ENCODE results near the gene IGF1R.

The IGF1R gene

DNA sequence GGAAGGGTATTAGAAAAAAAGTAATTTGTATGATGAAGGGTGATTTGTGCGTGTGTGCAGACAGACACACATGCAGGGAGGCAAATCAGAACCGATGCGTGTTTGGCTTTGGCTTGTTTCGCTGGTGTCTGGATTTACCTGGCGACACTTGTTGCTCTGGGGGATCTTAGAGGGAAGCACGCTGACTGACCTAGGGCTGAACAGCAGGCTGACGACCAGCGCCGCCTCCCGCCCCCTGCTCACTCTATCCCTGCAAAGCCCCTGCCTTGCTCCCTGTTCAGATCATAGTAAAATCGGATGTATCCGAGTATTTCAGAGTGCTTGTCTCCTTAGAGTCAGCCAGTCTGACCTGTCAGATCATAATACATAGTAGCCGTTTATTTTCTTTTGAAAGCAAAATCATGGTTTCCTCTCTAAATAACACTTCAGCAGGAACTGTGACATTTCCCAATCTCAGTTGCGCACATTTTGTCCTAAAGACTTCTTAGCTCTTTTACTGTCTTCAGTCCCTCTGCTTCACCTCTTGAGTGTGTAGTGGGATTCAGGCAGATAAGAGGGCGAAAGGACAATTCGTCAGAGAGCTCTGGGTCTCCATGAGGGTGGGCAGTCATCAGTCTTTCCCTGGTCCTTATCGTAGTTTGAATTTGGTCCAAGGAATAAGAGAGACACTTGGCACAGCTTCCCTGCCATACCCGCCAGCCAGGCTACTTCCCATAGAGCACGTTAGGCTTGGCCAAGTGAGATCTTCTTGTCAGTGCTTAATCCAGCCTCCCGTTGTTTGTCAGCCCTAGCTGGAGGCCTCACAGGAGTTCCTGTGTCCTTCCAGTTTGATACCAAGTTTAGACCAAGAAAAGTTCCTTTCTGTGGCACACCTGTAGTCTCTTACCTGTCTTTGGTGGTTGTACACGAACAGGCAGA is 261.9 kb downstream of the IGF1R start:
- DNase-seq (ENCODE audit: low read depth), result no peak

DNA sequence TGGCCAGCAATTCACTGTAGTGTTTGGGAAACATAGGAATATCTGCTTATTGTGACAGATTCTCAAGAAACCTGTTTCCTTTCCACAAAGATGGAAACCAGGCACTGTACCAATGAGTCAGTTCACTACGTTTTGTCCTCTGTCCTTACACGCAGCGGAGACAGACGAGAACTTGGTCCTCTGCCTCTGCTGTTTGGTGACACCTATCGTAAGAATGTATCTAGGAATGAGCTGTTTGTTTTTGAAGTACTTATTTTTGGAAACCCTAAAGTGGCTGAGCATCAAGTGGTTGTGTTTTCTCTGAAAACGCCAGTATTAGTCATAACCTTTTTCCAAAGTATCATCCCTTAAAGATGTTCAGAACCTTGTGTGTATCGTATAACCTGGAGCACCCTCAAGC is 266.3 kb downstream of the IGF1R start:
- no peak for DNase-seq (ENCODE audit: low read depth)

DNA sequence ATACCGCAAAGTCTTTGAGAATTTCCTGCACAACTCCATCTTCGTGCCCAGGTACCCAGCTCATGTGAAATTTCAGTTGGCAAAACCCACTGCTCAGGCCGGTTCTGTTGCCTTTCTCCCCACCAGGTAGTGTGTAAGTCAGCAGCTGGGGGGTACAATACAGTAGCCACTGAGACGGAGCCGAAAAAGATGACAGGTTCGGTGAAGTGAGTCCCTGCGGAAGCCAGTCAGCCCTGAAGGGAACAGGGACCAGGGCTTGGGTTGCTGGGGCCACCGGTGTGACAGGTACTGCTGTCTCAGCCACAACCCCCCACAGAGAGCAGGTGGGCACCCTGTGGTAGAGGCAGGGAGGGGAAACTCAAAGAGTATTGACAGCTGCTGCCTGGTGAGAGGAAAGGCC is 268.5 kb downstream of the IGF1R start:
- no peak for DNase-seq (ENCODE audit: low read depth)

DNA sequence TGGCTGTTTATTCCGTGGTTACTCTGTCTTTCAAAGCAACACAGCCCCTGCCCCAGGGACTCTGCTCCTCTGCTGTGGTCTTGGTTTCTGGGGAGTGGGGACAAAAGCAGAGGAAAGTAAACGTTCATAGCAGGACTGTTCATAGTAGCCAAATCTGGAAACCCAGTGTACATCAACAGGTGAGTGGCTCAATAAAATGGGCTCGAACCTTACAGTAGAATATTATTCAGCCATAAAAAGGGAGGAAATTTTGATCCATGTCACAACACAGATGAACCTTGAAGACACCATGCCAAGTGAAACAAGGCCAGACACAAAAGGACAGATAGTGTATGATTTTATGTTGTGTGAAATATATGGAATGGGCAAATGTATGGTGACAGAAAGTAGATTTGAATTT is 269.1 kb downstream of the IGF1R start:
- no peak for DNase-seq (ENCODE audit: low read depth)

DNA sequence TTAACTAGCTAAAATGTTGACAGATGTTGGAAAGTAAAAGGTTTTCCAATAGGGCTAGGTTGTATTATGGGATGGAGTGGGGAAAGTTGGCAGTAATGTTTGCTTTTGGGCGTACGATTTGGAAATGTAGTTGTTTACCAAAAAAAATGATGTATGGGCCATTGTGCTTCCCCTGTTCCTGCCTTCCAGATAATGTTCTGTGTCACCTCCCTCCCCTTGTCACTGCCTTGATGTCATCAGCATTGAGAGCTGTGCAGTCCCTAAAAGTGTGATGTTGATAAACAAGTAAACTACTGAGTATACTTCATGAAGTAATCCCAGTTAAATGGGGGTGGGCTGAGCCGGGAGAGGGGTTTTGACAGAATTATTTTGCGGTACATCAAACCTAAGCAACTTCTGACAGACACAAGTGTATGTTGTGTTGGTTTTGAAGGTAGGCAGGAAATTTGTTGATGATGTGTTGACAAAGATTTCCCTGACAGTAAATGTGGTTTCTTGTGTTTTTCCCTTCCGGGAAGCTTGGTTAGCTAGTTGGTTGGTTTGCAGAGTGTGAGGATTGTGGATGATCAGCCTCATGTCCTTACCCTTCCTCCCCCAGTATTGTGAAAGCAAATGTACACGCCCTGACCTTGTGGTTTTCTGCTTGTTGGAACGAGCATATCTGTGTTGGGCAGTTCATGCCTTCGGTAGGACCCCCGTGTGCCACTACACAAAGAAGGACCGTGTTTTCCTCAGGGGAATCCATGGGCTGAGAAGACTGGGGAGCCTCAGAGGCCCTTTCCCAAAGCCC is 271.9 kb downstream of the IGF1R start:
- DNase-seq (ENCODE audit: low read depth), result no peak

DNA sequence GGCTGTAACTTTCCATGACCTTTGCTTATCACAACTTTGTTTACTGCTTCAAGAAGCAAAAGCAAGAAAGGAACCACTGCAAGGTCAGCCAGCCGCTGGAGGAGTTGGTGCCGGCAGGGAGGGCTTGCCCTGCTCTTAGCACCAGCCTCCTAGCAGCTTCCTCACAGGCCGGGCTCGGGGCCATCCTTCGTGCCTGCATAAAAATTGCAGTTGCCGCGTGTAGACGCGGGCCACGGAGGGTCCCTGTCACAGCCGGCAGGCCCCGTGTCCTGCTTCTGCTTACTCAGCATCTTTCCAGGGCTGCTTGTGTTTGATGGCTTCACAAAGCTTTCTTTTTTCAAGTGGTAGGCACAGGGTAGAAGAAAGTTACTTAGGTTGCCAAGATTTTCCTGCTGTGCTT is 274.8 kb downstream of the IGF1R start:
- DNase-seq (ENCODE audit: low read depth), result no peak

DNA sequence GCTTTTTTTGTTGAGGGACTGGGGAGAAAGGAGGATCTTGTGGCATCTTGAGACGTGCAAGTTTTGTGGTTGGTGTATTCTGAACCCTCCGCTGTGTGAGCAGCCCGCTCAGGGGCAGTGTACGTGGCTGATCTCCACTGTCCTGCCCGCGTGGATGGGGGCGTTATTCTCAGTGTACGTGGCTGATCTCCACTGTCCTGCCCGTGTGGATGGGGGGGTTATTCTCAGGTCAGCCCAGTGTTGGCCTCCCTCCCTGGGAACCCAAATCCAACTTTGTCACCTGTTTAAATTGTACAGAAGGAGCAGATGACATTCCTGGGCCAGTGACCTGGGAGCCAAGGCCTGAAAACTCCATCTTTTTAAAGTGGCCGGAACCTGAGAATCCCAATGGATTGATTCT is 275.2 kb downstream of the IGF1R start:
- no peak for DNase-seq (ENCODE audit: low read depth)

DNA sequence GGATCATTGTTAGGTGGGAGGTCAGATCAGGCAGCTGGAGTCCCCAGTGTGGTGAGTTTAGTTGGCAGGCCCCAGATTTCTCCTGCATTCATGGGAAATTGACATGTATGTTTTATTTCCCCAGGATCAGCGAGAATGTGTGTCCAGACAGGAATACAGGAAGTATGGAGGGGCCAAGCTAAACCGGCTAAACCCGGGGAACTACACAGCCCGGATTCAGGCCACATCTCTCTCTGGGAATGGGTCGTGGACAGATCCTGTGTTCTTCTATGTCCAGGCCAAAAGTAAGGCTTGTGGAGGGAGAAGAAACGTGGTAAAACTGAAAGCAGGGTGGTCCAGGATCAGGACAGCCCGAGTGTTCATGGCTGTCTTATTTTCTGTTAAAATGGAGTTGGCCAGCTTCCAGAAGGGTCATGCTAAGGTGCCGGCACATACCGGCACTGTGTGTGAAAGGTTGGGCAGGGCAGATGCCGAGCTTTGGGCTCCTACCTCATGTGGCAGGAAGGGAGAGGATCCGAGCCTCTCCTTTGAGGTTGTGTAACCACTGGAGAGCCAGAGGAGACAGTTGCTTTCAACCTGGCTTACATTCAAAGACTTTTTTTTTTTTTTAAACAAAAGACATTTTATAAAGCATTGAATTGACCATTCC is 276.2 kb downstream of the IGF1R start:
- DNase-seq (ENCODE audit: low read depth), result no peak

DNA sequence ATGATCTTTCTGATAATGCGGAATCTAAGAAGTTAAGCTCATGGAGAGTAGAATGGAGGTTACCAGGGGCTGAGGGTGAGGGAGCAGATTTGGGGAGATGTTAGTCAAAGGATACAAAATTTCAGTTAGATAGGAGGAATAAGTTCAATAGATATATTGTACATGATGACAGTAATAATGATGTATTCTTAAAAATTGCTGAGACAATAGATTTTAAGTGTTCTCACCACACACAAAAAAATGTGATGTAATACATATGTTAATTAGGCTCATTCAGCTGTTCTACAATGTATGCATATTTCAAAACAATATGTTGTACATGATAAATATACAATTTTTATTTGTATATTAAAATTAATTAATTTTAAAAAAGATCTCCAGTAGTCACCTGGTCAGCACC is 277.9 kb downstream of the IGF1R start:
- no peak for DNase-seq (ENCODE audit: low read depth)

DNA sequence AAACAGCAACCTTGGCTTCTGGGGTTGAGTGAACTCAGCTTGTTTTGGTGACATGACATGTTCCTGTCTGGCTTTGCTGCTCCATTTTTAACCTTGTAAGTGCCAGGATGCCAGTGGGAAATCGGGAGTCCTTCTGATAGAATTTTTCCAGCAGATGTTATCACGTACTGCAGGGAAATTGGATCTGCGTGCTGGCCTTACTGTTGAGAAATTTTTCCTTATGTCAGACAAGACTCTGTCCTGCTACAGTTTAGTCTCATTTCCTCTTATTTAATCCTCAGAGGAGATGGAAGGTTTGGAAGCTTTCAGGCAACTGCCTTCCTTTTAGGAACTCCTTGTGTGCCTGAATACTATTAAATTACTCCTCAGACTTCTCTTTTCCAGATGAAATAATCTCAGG is 278.7 kb downstream of the IGF1R start:
- DNase-seq (ENCODE audit: low read depth), result no peak

DNA sequence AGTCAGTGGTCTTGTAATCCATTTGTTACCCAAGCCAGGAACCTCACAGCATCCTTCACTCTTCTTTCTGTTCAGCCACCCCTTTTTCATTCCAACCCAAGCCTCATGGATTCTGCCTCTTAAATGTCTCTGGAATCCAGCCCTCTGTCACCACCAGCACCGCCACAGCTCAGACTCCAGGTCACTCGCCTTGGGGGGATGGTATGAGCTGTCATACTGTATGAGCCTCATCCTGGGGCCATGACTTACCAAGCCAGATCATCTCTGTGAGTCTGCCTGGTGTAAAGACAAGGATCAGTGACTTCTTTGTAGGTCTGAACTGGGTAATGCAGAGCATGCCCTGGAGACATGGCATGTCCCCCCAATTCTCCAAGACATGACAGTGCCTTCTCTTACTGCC is 279.7 kb downstream of the IGF1R start:
- no peak for DNase-seq (ENCODE audit: low read depth)

DNA sequence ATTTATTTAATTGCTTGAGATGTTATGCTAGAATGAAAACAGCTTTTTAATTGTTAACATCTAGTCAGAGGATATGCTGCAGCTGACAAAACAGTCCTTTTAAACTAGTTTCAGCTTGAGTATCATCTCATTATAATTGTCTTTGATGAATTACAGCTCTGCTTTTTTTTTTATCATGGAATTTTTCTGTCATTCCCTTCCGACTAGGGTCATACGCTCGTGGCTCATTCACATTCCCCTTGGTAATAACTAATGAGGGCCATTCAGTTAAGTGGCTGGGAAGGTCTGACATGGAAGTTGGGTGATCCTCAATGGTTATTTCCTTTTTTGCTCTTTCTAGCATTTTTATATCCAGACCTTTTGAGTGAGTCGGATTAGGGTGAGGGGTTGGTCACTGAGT is 282.2 kb downstream of the IGF1R start:
- no peak for DNase-seq (ENCODE audit: low read depth)

DNA sequence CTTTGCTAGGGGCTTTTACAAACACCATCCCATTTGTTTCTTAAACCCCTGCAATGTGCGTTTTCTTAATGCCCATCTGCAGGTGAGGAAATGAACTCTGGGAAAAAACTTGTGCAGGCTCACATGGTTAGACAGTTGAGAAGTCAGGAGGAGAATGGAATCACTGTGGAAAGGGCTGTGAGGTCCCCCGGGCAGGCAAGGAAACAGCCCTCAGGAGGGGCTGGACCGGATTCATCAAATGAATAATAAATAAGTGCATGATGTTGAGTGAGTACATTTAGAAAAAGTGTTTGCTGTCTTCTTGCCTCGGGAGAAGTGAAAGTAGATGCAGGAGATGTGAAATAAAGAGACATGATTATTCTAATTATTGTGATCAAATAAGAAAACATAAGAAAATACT is 282.7 kb downstream of the IGF1R start:
- DNase-seq (ENCODE audit: low read depth), result no peak

DNA sequence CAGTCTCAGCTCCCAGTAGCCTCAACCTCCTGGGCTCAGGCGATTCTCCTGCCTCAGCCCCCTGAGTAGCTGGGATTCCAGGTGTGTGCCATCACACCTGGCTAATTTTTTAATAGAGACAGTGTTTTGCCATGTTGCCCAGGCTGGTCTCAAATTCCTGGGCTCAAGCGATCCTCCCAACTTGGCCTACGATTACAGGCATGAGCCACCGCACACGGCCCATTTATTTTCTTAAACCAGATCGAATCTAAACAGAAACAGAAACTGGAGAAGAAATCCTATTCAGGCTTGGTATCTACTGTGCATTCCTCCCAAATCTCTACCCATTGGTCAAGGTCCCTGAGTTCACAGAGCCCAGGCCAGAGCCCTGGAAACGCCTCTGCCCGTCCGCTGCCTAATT is 285.1 kb downstream of the IGF1R start:
- no peak for DNase-seq (ENCODE audit: low read depth)

DNA sequence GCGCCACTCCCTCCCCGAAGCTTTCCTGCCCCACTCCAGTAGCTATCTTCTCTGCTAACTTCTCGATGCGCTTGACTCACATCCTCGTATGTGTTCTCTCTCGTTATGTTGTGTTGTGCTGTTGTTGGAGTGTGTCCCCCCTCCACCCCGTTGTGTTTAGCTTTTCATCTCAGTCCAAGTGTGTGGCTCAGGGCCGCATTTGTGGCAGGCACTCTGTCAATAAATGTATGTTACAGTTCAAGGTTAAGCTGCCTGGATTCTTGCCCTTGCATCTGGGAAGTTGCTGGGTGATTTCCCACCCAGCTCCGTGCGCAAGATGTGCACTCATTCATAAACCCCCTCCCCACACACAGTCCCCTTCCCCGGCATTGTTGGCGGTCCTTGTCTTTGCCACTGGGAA is 287.4 kb downstream of the IGF1R start:
- no peak for DNase-seq (ENCODE audit: low read depth)

DNA sequence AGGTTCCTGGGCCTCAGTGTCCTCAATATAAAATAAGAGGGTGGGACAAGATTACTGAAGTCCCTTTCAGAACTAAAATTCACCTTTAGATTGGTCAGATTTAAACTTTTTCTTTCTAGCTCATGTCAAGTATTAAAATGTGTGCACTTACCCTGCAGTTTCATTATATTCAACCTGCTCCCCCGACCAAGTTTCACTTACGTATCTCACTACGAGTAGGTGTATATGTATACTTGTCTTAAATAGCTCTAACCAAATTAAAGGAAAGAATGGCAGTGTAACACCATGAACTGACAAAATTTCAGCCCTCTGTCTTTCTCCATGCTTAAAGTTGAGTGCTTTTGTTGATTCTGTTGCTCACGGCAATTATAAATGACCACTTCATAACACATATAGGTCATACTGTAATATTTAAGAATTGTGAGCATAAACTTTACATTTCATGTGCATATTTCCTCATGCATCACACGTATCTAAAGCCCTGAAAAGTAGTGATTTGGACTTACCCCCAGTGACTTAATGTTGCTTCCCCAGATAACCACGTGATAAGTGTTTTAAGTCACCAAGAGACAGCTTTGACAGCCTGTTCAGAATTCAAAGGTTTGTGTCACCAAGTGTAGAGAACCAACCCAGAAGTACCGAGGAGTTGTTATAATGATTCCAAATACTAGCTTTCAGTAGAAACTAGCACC is 289.2 kb downstream of the IGF1R start:
- DNase-seq (ENCODE audit: low read depth), result no peak

DNA sequence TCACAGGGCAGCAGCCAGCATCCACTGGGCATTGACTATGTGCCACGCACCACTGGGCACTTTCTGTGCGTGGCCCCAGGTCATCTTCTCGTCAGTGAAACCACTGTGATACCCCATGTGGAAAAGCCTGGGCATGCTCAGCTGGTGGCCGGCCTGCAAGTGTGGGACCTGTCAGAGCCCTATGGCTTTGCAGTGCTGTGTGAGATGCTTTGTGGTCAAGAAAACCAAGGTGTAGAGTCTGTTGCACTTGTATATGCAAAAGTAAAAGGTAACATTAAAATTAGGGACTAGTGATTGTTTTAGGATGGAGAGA is 289.7 kb downstream of the IGF1R start:
- DNase-seq (ENCODE audit: low read depth), result no peak

DNA sequence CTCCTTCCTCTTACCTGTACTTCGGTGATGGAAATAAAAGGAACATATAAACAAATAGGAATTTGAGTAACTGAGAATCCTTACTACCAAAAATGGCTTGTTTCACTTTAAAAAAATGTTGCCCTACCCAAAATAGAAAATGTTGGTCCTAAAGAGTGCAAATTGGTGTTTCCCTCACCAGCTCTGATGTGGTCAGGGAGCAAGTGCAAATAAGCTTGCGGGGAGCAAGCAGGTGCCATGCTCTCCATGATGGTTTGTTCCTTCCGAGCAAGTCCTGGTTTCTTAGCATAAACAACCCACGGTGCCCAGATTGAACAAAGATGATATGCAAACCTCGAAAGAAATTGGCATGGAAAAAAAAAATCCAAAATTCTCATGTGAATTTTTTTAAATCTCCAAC is 290.5 kb downstream of the IGF1R start:
- no peak for DNase-seq (ENCODE audit: low read depth)

DNA sequence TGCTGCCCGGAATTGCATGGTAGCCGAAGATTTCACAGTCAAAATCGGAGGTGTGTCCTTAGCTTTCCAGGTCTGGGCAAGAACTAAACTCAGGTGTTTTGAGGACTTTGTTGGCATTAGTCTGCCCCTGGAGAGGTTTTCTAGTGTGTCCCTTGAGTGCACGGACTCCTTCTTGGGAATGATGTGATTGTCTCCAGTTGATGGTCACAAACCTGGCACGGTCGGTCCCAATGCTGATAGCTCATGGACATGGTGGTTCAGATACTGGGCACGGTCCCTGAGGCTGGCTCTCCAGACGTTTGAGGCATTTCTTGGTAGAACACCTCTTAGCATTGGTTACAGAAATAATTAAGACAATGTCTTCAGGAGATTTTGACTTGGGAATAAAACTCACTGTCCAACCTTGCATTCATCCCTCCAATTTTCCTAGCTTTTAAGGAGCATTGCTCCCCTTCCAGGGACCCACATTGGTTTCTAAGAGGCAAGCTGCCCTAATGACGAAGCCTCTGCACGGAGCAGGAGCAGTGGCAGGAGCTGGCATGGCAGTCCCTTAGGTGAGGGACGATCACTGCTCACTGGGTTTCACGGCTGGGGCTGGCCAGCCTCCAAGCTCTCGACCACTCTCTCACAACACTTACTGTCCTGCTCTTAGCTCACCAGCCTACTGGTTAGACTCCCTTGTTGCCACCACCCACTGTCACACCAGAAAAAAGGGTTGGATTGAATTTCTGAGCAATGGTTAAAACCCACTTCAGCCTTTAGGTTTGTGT is 291.2 kb downstream of the IGF1R start:
- DNase-seq (ENCODE audit: low read depth), result no peak

DNA sequence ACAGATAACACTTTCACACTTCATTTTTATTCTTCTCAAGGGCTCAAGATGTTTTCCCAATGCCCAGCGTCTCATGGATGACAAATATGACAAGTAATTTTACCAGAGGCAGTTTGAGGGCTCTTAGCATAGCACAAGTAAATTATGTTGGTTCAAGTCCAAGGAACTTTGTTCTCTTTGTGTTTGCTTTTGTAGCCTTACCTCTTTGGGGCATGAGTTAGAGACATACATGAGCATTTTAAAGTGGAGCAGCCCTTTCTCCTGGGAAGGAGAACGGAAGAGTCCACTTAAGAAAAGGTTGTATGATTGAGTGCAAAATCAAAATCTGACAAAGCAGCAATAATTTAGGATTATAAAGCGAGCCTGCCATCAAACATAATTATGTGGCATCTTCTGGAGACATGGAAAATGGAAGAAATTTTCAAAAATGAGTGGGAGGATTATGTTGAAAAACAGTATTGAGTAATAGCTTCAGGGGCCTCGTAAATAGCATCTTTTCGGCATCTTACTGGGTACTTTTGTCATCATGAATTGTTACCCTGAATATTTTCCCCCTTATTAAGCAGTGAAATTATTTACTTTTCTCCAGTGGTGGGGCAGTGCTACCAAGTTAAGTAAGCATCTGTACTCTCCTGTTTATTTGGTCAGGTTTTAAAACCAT is 293.4 kb downstream of the IGF1R start:
- no peak for DNase-seq (ENCODE audit: low read depth)

DNA sequence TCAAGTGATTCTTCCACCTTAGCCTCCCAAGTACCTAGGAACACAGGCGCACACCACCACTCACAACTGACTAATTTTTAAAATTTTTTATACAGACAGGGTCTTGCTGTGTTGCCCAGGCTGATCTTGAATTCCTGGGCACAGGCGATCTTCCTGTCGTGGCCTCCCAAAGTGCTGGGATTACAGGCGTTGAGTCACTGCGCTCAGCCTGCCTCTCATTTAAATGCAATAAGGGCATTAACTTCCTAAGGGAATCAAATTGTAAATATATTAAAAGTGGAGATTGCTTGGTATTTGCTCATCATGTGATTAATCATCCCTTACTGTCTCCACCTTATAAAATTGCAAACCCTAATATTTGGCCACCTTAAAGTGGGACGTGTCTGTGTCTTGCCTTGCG is 294.1 kb downstream of the IGF1R start:
- no peak for DNase-seq (ENCODE audit: low read depth)
